Measurements from ENCODE around the gene MIDN.

MIDN gene

DNA sequence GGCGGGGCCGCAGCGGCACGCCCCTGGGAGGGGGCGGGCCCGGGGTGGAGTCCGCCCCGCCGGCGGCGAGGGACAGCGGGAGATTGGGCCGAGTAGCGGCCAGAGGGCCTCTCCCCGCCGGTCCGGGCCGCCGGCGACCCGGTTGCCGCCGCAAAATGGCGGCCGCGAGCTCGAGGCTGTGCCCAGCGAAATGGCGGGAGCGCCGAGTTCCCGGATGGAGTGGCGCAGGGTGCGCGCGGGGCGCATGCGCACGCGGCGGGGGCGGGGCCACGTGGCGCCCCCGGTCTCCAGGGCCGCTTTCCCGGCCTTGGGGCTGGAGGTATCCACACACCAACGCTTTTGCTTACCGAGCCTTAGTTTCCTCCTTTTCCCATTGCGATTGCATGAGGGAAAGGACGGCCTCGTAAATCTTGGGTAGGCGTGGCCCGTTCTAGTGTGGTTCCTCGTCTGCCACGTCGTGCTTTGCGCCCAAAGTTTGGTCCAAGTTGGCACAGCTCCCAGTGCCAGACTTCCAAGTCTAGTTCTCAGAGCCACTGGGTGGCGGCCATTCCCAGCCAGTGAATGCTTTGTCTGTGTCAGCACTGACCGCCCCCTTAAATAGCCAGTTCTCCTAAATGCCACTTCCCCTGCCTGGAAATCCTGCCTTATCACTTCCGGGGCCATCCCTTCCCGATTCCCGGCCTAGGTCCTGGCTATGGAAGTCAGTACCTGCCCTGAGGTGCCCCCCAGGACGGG, 21.3 kb downstream of the MIDN start (continued):
- TF ChIP-seq ZNF140 (tag by site-specific recombination; IDR thresholded peaks at IDR 0.05) (no peak), YY2 (tag by site-specific recombination; IDR thresholded peaks at IDR 0.05) (peak; percentile 78), TRIM28 (IDR thresholded peaks at IDR 0.05; ENCODE audit: borderline replicate concordance, low read length) (no peak), ZBTB17 (tag by site-specific recombination; IDR thresholded peaks at IDR 0.05) (peak; percentile 20; the same call in 1 of the 2 replicates), ZNF701 (tag by site-specific recombination; IDR thresholded peaks at IDR 0.05) (no peak), ZNF350 (tag by site-specific recombination; IDR thresholded peaks at IDR 0.05) (no peak), ZNF791 (tag by site-specific recombination; IDR thresholded peaks at IDR 0.05) (no peak), ZNF426 (tag by site-specific recombination; IDR thresholded peaks at IDR 0.05) (no peak), ZNF488 (tag by site-specific recombination; IDR thresholded peaks at IDR 0.05) (no peak), ZNF560 (tag by site-specific recombination; IDR thresholded peaks at IDR 0.05; ENCODE audit: borderline replicate concordance) (no peak), ZNF76 (tag by site-specific recombination; IDR thresholded peaks at IDR 0.05; ENCODE audit: borderline replicate concordance, low read depth) (0 out of 2 replicates have a peak, but pooled peaks have one; percentile 40), ZBTB48 (tag by site-specific recombination; IDR thresholded peaks at IDR 0.05) (peak; percentile 21; the same call in 1 of the 2 replicates), GLI4 (tag by site-specific recombination; IDR thresholded peaks at IDR 0.05) (no peak), ZNF112 (tag by site-specific recombination; IDR thresholded peaks at IDR 0.05) (no peak), FEZF1 (tag by site-specific recombination; IDR thresholded peaks at IDR 0.05) (no peak), ZSCAN18 (tag by site-specific recombination; IDR thresholded peaks at IDR 0.05) (no peak), HOXD13 (CRISPR knock-in tag; IDR thresholded peaks at IDR 0.05; ENCODE audit: borderline replicate concordance) (no peak), ZNF2 (tag by site-specific recombination; IDR thresholded peaks at IDR 0.05) (peak; percentile 88), ZNF292 (tag by site-specific recombination; IDR thresholded peaks at IDR 0.05; ENCODE audit: borderline replicate concordance, low read depth) (no peak), ZNF837 (tag by site-specific recombination; IDR thresholded peaks at IDR 0.05) (no peak), ZNF521 (tag by site-specific recombination; IDR thresholded peaks at IDR 0.05) (no peak), AEBP2 (tag by site-specific recombination; IDR thresholded peaks at IDR 0.05; ENCODE audit: borderline replicate concordance) (no peak), MZF1 (tag by site-specific recombination; IDR thresholded peaks at IDR 0.05; ENCODE audit: borderline replicate concordance) (no peak), ZNF585B (tag by site-specific recombination; IDR thresholded peaks at IDR 0.05) (no peak), MYNN (tag by site-specific recombination; IDR thresholded peaks at IDR 0.05; ENCODE audit: borderline replicate concordance) (no peak), ZNF366 (tag by site-specific recombination; conservative IDR thresholded peaks at IDR 0.05) (no peak), ZNF175 (tag by site-specific recombination; IDR thresholded peaks at IDR 0.05) (no peak), SALL2 (tag by site-specific recombination; IDR thresholded peaks at IDR 0.05; ENCODE audit: borderline replicate concordance) (no peak)
- TF ChIP-seq, protein P1, sequence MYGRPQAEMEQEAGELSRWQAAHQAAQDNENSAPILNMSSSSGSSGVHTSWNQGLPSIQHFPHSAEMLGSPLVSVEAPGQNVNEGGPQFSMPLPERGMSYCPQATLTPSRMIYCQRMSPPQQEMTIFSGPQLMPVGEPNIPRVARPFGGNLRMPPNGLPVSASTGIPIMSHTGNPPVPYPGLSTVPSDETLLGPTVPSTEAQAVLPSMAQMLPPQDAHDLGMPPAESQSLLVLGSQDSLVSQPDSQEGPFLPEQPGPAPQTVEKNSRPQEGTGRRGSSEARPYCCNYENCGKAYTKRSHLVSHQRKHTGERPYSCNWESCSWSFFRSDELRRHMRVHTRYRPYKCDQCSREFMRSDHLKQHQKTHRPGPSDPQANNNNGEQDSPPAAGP (tag by site-specific recombination; IDR thresholded peaks at IDR 0.05) = no peak; the same call in 1 of the 2 replicates
- TF ChIP-seq, protein P2, sequence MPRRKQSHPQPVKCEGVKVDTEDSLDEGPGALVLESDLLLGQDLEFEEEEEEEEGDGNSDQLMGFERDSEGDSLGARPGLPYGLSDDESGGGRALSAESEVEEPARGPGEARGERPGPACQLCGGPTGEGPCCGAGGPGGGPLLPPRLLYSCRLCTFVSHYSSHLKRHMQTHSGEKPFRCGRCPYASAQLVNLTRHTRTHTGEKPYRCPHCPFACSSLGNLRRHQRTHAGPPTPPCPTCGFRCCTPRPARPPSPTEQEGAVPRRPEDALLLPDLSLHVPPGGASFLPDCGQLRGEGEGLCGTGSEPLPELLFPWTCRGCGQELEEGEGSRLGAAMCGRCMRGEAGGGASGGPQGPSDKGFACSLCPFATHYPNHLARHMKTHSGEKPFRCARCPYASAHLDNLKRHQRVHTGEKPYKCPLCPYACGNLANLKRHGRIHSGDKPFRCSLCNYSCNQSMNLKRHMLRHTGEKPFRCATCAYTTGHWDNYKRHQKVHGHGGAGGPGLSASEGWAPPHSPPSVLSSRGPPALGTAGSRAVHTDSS (tag by site-specific recombination; IDR thresholded peaks at IDR 0.05) = no peak; the same call in 1 of the 2 replicates
- TF ChIP-seq, protein P3, sequence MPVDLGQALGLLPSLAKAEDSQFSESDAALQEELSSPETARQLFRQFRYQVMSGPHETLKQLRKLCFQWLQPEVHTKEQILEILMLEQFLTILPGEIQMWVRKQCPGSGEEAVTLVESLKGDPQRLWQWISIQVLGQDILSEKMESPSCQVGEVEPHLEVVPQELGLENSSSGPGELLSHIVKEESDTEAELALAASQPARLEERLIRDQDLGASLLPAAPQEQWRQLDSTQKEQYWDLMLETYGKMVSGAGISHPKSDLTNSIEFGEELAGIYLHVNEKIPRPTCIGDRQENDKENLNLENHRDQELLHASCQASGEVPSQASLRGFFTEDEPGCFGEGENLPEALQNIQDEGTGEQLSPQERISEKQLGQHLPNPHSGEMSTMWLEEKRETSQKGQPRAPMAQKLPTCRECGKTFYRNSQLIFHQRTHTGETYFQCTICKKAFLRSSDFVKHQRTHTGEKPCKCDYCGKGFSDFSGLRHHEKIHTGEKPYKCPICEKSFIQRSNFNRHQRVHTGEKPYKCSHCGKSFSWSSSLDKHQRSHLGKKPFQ (tag by site-specific recombination; IDR thresholded peaks at IDR 0.05) = no peak
- TF ChIP-seq, protein P4, sequence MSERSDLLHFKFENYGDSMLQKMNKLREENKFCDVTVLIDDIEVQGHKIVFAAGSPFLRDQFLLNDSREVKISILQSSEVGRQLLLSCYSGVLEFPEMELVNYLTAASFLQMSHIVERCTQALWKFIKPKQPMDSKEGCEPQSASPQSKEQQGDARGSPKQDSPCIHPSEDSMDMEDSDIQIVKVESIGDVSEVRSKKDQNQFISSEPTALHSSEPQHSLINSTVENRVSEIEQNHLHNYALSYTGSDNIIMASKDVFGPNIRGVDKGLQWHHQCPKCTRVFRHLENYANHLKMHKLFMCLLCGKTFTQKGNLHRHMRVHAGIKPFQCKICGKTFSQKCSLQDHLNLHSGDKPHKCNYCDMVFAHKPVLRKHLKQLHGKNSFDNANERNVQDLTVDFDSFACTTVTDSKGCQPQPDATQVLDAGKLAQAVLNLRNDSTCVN (tag by site-specific recombination; optimal IDR thresholded peaks at IDR 0.05) = peak; percentile 59
